GM23248 (cell line): ENCODE results near the gene HSPB2.

Experiments
- EZH2 ChIP-seq: fragments of 200-600 bp; sonication (generic); IDR thresholded peaks from 2 replicates; pipeline ENCODE4 v1.6.1; 2018; ENCODE audit warnings: antibody characterized with exemption, mild to moderate bottlenecking; ENCODE audit not compliant: insufficient read depth, poor library complexity, severe bottlenecking
- EZH2phosphoT487 ChIP-seq: fragments of 200-600 bp; sonication (generic); IDR thresholded peaks from 2 replicates; pipeline ENCODE4 v1.6.1; 2018; ENCODE audit warnings: antibody characterized with exemption, moderate library complexity, mild to moderate bottlenecking, low read depth; ENCODE audit not compliant: insufficient read depth

GRCh38 chr11:111936040-111936540 is 23.6 kb downstream of the HSPB2 start:
- TF ChIP-seq EZH2 (no peak), EZH2phosphoT487 (no peak)
